Stimulated activated CD4-positive, alpha-beta T cell treated with anti-CD3 and anti-CD28 coated beads, Interleukin-4, amount 100 ng/mL, for 48 hours (primary cell): ENCODE measurements around the gene LDLRAD4.

Experiments used
- DNase-seq, 2 donors: peaks; one replicate each; pipeline ENCODE4 v3.0.0-alpha.2; 2020; ENCODE audit warnings: low read depth in 2 of 2

The LDLRAD4 gene

DNA sequence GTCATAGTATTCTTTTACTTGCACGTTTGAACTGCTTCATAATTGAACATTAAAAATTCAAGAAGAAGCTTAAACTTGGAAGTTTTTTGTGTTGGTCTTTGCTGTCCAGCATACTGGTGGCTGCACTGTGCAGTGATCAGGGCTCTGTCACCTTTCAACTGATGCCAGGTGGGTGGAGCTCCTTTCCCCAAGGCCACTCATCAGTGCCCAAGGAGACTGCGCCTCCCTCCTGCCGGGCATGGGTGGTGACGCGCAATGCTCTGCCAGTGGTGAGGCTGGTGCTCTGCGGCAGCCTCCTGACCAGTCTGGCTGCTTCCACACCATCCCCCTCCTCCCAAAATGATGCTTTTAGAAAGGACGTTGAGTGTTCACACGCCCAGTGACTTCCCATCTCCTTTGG is 16.0 kb upstream of the LDLRAD4 start:
- no peak for DNase-seq

DNA sequence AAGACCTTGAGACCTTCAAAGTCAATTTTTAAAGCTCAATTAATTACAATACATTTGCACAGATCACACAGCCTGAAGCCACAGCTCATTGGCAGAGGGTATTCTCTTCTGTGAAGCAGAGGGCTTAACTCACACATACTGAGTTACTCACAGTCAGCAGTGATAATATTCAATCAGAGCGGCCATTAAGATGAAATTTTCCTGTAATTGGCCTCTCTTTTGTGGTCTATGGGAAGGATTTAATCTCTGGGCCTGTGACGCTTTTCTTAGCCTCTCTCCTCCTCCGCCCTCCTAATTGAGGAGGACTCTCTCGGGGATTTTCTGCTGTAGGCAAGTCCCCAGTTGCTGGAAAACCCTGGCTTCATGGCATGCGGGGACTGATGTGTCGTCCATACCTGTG is 12.3 kb upstream of the LDLRAD4 start:
- no peak for DNase-seq

DNA sequence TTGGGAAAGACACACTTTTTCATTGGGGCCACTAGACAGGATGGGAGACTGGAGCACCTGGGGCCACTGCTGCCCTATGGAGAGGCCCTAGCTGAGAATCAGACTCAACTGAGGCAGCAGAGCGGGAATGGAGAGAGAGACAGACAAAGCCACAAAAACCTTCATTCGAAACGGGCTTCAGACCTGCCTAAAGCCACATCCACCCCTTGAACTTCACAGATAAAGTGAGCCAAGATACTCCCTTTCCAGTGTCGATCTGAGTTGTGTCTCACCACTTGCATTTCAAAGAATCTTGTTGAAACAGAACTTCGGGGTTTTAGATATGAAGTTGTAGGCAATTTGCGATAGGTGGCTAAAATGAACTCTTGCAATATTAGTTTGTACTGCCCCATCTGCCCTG is 11.3 kb upstream of the LDLRAD4 start:
- no peak for DNase-seq

DNA sequence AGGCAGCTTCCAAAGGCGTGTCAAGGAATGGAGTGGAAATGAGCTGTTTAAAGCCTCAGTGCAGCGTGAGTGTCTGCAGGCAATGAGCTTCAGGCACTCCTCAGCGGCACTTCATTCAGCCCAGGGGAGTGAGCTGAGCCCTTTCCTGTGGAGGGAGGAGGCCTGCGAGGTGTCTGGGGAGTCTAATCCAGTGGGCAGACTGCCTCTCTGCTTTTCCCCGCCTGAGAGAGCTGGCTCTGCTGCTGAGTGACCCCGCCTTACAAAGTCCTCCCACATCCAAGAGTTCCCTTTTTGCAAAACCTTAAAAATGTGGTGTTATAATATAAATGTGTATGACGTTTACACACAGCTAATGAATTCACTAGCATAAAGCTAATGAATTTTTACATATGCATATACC is 7.0 kb upstream of the LDLRAD4 start:
- no peak for DNase-seq

DNA sequence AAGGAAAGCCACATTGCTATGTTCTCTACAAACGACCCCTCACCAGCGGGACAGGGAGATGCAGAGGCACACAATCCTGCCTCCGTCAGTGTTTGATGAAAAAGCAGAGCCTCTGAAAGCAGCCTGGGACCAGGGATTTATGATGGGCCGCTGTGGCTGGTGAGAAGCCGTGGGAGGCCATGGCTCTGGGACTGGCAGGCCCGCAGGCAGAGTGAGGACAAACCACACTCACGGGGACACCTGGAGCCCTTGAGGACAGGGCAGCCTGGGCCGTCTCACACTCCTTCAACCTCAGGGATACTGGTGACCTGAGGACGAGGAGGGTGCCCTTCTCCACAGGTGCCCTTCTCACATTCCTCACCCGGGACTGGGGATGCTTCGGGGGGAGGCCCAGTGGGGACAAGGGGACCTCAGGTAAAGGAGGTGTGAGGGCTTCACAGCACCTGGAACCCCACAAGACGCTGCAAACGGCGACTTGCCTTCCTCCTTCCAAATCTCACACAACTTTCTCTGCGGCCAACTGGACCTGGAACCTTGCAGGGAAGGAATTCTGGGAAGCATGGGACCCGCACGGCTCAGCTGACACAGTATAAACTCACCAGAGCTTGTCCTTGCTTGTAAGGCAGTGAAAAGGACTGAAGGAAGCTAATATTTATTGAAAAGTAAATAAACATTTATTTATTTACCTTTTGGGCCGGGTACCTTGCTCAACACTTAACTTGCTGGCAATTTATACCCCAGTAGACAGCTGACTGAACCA is 5.3 kb upstream of the LDLRAD4 start:
- no peak for DNase-seq

DNA sequence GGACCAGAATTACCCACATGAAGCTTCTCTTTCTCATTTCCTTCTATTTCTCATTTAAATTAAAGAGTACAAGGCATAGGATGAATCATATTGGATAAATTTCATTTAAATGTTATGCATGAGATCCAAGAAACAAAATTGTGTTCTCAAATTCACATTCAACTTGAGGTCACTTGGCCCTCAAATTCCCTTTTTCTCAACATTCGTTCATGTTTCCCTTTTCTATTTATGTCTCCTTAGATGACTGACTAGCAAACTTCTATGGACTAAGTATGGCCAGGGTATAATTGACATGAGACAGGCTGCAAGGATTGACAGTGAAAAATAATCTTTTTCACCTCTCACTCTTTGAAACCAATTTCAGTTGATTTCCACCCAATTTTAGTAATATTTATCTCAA is 4.0 kb upstream of the LDLRAD4 start:
- DNase-seq = no peak

DNA sequence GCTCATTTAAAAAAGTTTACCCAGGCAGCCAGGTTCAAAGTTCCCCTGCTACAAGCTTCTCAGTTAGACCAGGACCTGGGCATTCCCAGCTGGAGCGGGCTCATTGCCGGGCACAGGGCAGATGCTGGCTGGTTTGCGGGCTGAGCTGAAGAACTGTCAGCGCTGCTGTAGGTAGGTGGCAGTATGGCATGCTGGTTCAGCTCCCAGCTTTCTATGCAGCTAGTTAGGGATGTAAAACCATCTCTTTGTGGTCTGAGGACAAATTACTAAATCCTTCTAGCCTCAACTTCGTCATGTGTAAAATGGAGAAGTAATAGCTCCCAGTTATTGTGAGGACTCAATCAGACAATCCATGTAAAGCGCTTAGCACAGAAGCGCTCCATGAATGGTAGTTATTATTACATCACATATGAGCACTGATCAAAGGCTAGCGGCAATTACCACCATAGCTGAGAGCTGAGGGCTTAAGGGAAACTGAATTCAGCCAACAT is 2.4 kb upstream of the LDLRAD4 start:
- peak in 1 of 2 donors; percentile 47 for DNase-seq

DNA sequence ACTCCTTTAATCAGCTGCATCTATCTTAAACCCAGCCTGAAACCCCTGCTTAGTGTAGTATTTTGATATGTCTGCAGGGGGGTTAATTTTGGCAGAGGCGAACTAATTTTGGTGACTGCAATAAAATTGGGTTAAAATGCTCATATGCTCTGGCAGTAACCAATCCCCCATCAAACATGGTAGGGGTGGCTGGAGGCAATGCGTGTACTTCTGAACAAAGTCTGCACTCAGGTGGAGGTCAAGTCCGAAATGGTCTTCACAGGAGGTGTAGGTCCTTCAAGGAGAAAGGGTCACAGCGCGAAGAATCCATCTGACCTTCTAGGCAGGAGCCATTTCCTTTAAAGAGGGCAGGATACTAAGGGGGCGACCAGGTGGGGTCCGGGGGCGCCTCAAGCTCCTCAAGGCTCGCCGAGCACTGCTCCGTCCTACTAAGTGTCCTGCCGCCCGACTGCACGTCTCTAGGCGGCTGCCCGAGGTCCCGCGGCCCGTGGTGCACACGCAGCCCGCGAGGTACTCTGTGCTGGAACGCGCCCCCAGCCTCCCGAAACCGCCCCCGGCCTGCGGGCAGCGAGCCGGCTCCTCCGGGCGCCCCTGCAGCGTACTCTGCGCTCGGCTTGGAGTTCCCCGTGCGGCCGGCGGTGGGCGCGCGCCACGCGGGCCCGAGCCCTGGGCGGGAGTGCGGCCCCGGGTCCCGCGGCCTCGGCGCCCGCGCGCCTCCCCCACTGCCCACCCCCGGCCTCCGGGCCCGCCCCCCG is 1.7 kb upstream of the LDLRAD4 start:
- peak in 1 of 2 donors; percentile 42 for DNase-seq

DNA sequence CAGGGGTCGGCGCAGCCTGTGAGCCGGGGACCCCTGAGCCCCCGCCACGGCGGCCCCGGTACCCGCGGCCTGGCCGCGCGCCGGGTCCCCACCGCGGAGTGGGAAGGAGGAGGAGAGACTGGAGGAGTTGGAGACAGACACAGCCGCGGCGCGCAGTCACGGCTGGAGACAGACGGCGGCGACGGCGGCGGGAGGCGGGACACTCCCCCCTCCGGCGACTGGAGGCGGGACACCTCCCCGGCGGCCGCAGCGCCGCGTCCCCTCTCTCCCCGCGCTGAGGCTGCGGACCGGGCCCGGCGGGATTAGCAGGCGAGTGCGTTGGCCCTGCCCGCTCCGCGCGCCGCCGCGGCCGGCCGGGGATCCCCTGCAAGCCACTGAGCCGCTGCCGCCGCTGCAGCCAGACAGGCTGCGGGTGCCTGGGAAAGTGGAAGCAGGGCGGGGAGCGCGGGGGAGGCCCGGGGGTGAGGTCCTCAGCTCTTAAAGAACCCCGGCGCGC is 1.0 kb upstream of the LDLRAD4 start:
- DNase-seq = peak; percentile 39 to 47

DNA sequence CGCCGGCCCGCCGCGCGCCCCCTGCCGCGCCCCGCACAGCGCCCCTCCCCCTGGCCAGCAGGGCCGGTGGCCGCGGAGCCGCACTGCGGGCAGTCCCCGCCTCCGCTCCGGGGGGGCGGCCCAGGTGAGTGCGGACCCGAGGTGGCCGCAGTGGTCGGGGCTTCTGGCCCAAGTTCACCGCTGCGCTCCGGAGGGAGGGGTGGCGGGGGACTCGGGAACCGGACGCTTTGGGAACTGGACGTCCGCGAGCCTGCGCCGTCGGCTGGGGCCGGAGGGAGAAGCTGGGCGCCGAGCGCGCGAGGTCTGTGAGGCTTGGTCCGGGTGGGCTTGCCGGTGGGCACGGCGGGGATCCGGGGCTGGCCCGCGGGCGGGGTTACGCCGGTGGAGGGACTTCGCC is 591 bp upstream of the LDLRAD4 start:
- no peak for DNase-seq

DNA sequence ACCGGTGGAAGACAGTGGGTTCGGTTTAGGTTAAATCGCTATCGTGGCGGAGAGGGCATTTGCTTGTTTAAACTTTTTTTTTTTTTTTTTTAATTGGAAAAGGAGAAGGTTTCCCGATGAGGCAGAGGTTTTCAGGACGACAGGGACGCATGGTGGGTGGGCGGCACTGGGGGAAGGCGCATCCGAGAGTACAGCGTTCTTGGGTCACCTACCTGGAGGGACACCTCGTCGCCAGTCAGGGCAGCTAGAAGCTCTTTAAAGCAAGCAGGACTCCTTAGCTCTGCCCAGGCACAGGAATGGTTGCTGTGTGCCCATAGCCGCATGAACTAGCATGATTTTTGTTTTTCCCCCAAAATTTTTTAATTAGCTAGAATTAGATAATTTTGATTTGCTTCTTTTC is 437 bp downstream of the LDLRAD4 start:
- DNase-seq = no peak

DNA sequence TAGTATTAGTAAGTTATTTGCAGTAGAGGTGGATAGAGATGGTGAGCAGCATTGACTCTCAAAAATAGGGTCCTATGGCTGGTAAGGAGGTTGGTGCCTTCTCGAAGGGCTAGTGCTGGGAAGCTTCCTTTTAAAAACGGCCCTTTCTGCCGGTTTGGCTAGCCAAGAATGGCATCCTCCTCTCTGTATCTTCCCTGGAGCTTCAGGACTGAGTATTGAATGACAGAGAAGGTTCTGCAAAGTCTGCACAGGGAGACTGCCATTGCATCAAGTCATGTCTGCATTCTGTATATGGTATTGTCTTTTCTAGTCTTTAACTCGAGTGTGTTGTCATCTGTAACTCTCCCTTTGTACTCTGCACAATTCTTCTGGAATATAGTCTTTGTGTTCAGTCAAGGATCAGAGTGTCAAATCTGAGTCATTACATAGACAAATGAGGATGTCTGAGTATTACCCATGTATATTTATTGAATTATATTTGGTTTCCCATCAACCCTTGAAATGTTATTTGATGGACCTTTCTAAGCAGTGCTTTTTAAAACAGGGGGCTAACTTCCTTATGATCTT is 1.1 kb downstream of the LDLRAD4 start:
- no peak for DNase-seq

DNA sequence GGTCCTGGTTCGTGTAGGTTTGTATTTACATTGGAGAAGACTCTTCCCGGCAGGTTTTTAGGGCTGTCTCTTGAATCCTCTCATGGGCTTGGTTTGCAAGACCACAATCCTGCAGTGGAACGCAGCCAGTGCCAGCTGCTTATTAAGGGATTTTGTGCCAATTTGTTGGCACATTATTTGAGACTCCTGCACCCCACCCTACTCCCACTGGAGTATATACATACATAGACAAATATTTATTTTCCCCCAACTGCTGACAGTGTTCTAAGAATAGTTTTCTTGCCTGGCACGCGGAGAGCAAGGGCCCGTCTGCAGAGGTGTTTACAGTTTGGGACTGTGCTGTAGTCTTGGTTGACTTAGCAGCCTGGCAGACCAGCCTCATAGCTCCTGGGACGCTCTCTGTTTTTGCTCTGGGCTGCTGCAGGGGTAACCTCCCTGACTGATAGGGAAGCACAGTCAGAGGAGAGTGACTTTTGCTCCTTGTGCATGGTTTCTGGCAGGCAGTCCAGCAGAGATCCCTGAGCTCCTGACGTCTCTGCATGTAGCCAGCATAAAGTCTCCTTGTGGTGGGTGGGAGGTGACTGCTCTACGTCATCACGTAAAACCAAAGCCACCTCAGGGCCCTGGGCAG is 1.9 kb downstream of the LDLRAD4 start:
- no peak for DNase-seq

DNA sequence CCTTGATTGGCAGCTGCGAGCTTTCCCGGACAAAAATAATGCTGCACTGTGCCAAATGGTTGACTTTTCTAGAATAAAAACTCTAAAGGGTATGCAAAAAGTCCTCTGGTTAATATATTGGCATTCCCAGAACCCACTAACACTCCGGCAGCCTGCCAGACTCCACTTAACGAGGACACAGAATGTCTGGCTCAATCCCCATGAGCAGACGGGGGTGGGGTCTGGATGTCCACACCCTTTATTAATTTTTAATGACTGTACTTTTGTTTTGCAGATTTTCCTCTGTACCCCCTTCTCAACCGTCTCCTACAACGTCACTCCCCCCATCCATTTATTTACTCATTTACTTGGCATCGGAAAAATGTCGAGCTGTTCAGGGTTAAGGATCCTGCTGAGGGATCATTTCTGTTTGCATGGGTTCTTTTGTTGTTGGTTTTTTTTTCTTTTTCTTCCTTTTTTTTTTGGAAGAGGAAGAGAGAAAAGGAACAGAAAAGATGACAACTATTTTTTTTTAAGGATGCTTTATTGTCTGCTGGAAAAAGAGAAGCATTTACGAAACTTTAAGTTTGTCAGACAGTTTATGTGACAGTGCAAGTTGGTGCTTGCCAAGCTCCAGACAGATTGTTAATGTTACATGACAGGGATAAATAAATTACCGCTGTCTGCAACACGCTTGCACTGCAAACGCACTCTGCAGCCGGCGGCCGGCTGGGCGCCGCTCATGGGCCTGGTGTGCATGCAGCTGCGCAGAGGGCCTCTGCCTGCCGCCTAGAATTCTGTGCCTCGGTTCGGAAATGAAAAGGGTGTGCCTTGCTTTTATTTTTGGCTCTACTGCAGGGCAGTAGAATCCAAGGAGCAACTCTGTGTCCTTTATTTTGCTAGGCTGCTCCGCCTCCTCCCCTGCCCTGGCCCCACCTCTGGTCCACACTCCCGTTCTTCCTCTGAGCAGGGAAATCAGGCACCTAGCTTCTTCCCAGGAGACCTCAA is 3.6 kb downstream of the LDLRAD4 start:
- no peak for DNase-seq

DNA sequence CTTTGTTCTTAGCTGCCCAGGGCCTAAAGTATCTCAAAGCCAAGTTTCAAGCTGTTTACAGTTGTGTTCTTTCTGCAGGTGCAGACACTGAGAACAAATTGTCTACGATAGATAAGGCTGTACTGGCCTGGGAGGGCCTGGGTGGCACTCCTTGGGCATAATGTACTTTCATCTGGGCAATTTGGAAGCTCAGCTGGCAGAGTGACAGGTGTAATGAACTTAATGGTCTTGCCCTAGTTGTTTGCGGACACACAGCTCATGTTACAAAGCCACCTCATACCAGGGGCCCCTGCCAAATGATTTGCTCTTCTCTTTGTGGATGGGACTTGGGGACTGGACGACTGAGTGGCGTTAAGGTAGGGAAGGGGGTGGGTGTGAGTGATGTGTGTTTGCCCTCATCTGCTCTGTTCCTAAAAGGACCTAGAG is 4.3 kb downstream of the LDLRAD4 start:
- no peak for DNase-seq

DNA sequence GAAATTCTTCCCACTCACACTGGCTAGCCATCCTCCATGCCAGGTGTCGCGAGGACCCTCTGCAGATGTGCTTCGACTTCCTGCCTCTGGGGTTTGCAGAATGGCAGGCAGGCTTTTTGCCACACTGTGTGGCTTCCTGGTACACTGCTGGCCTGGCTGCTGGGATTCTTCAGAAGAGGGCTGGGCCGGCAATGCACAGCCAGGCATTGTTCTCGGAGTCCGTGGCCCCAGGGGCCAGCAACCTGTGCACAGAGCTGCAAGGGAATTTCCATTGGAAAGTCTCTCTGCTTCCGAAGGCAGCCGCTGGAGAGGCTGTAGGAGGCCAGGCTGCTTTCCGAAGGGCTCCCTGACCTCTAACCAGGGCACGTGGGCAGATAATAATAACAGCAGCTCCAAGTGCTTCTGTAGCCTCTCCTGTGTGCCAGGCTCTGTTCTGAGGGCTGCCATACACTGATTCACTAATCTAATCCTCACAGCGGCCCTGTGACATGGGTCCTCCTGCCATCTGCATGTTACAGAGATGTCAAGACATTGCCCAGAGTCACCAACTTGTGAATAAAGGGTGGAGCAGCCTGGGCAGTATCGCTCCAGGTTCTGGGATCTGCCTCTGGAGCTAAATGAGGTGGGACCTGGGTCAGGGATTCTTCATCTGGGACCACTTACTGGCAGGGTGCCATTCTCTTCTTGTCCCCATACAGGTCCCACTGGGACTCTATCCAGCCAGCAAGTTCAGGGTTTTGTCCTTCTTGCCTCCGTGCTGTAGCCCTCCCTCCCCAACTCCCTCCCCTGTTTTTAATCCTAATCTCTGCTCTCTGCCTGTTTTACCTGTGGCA is 5.0 kb downstream of the LDLRAD4 start:
- DNase-seq = no peak

DNA sequence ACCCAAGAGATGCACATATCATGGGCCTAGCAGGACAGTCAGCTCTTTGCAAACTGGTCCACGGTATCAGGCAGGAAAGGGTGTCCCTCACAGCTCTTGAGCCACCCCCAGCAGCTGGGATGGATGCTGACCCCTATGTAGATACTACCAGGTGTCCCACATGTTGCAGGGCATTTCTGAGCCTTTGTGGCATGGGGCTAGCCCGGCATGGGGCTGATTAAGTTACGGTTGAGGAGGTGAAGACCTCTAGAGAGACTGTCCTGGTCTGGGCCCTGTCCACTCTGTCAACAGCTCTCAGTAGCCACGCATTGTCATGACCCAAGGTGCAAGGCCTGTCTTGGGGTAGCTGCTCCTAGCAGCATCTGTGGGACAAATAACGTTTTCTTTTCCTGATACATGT is 6.7 kb downstream of the LDLRAD4 start:
- no peak for DNase-seq

DNA sequence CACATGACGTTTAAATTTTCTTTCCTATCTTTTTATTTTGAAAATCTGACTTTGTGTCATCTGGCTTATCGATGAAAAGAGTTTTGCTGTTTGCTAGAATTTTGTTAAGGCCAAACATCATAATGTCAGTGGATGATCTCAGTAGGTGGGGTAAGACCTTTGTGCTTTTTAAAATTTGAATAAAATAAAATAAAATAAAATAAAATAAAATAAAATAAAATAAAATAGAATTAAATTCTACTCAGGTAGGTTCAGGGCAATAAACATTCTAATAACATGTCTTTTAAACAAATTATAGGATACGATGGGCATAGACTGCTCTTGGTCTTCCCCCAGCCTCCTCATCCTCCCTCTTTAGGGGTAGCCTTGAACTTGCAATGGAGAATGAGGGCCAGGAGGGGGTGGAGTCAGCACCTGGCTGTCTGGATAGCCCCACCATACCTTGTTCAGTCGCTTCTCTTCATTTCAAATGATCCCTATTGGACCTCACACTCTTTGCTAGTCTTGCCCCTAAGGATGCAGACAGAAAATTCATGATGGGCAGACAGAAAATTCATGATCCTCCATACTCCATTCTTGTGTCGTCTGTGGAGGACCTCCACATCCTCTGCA is 8.1 kb downstream of the LDLRAD4 start:
- no peak for DNase-seq

DNA sequence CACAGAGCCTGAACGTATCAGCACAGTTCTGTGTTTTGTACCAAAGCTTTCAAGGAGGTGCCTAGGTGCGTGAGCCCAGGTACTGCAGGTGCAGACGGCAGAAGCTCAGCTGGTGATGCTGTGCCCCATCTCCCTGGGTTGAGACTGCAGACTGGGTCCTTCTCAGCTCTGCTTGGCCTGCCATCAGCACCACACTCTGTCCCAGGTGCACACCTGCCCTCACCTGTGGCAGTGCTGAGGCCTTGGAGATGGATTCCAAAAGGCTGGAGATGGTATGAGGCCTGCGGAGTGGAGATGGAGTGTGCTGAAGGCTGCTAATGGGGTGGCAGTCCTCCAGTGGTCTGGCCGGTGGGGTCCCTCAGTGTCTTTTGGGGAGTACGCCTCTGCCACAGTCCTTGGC is 9.3 kb downstream of the LDLRAD4 start:
- no peak for DNase-seq
